HCT116 (cell line): Measurements from ENCODE around the gene KMT2C. TPM values are rescaled to one million over a fixed set of nuclear protein-coding genes. Genes with fewer than 3 reads are reported as not detected.

ENCODE experiments used
- ATAC-seq: fragments of 200-7000 bp; cut with Tn5 transposase; 2 replicates; pipeline ENCODE4 v1.9.1; 2020; ENCODE audit warnings: mild to moderate bottlenecking, moderate library complexity
- BruUV-seq: library from RNA; stranded (reverse); fragments of 400-500 nt; replicated peaks from 2 replicates; lab custom pipeline; 2021; lab: Mats Ljungman, UMichigan
- CTCF ChIA-PET: fragments of 300-600 bp; sonication (Branson Sonifier 250); formaldehyde crosslinking; loops from one replicate; lab custom pipeline; 2021; ENCODE audit warnings: antibody characterized with exemption; lab: Charles Lee
- POLR2A ChIA-PET: fragments of 300-600, 350-600 bp; sonication (Branson Sonifier 250); formaldehyde crosslinking; loops from one replicate; lab custom pipeline; 2021; ENCODE audit warnings: antibody characterized with exemption; lab: Charles Lee
- RAD21 ChIA-PET, 2 experiments: fragments of 300-600 bp; sonication (Branson Sonifier 250); formaldehyde crosslinking; loops; one replicate each; lab custom pipeline; 2023; ENCODE audit warnings: low total read pairs in 2 of 2; ENCODE audit not compliant: uncharacterized antibody in 2 of 2, unreplicated experiment in 2 of 2, low non-redundant PET in 1 of 2; lab: Charles Lee
- DNase-seq: peaks from one replicate; pipeline ENCODE4 v3.0.0-alpha.2; 2010; ENCODE audit warnings: low read depth, low spot score
- H2AFZ ChIP-seq: fragments of 200-600 bp; shearing (Covaris generic), sonication (generic); 2 replicates; pipeline ENCODE4 v1.6.1; 2017; ENCODE audit warnings: low read depth, mixed run types, mixed read lengths, antibody characterized with exemption, low read length; ENCODE audit not compliant: poor library complexity, severe bottlenecking
- H3K27ac ChIP-seq: 2 replicates; pipeline ENCODE4 v1.5.1; 2012; ENCODE audit warnings: low read depth, low read length
- H3K27me3 ChIP-seq: fragments of 200-600 bp; sonication (generic); 2 replicates; pipeline ENCODE4 v1.6.1; 2016; ENCODE audit warnings: mixed run types, low read length, mixed read lengths; ENCODE audit not compliant: insufficient read depth
- H3K36me3 ChIP-seq, 2 experiments: fragments of 200-500 bp in 1 of 2; fragments of 200-600 bp in 1 of 2; sonication (Bioruptor generic) in 1 of 2; sonication (generic) in 1 of 2; 2 replicates each; pipeline versions ENCODE4 v1.5.1 to v1.6.1; 2014 to 2016; ENCODE audit warnings: low read length in 2 of 2, inconsistent platforms in 1 of 2, mixed read lengths in 1 of 2, mixed run types in 1 of 2; ENCODE audit not compliant: insufficient read depth in 2 of 2, control insufficient read depth in 1 of 2
- H3K4me1 ChIP-seq, 2 experiments: fragments of 200-600 bp in 1 of 2; sonication (generic) in 1 of 2; 2 replicates each; pipeline versions ENCODE4 v1.5.1 to v1.6.1; 2012 to 2017; ENCODE audit warnings: low read length in 2 of 2, inconsistent platforms in 1 of 2, mild to moderate bottlenecking in 1 of 2, mixed read lengths in 1 of 2, mixed run types in 1 of 2, moderate library complexity in 1 of 2; ENCODE audit not compliant: insufficient read depth in 2 of 2, control insufficient read depth in 1 of 2
- H3K4me2 ChIP-seq: fragments of 200-600 bp; sonication (generic); 2 replicates; pipeline ENCODE4 v1.6.1; 2017; ENCODE audit warnings: mixed run types, low read length, mixed read lengths
- H3K4me3 ChIP-seq, 2 experiments: fragments of 200-600 bp in 1 of 2; sonication (generic) in 1 of 2; replicated peaks in 1 of 2; 2 replicates each; pipeline ENCODE4 v1.5.1; 2011 to 2016; ENCODE audit warnings: low read length in 2 of 2, control low read depth in 1 of 2, low read depth in 1 of 2, mild to moderate bottlenecking in 1 of 2, mixed read lengths in 1 of 2, mixed run types in 1 of 2
- H3K79me2 ChIP-seq: fragments of 200-600 bp; sonication (generic); 2 replicates; pipeline ENCODE4 v1.6.1; 2017; ENCODE audit warnings: mild to moderate bottlenecking, mixed run types, low read length, moderate library complexity, mixed read lengths; ENCODE audit not compliant: insufficient read depth
- H3K9ac ChIP-seq: fragments of 200-600 bp; sonication (generic); 2 replicates; pipeline ENCODE4 v1.6.1; 2016; ENCODE audit warnings: low read length, mixed read lengths
- H3K9me2 ChIP-seq: fragments of 200-600 bp; sonication (generic), shearing (Covaris generic); 2 replicates; pipeline ENCODE4 v1.6.1; 2017; ENCODE audit warnings: mixed run types, mild to moderate bottlenecking, moderate library complexity; ENCODE audit not compliant: insufficient read depth
- H3K9me3 ChIP-seq, 2 experiments: fragments of 200-500 bp in 1 of 2; fragments of 200-600 bp in 1 of 2; sonication (Bioruptor generic) in 1 of 2; sonication (generic) in 1 of 2; 2 replicates each; pipeline ENCODE4 v1.6.1; 2014 to 2017; ENCODE audit warnings: low read length in 2 of 2, mixed read lengths in 2 of 2, inconsistent platforms in 1 of 2, low read depth in 1 of 2, mild to moderate bottlenecking in 1 of 2, mixed run types in 1 of 2, moderate library complexity in 1 of 2; ENCODE audit not compliant: control insufficient read depth in 1 of 2, insufficient read depth in 1 of 2
- H4K20me1 ChIP-seq: fragments of 200-600 bp; sonication (generic), shearing (Covaris generic); 2 replicates; pipeline ENCODE4 v1.6.1; 2017; ENCODE audit warnings: mixed run types, mild to moderate bottlenecking, moderate library complexity; ENCODE audit not compliant: insufficient read depth
- CBX3 ChIP-seq: IDR thresholded peaks from 2 replicates; pipeline ENCODE4 v1.6.1; 2012; ENCODE audit warnings: low read depth
- CEBPB ChIP-seq: IDR thresholded peaks from 2 replicates; pipeline ENCODE4 v1.6.1; 2012; ENCODE audit warnings: low read depth
- CTCF ChIP-seq, 3 experiments: fragments of 200-600 bp in 1 of 3; sonication (generic) in 1 of 3; IDR thresholded peaks in 2 of 3; conservative IDR thresholded peaks in 1 of 3; 2 replicates each; pipeline ENCODE4 v1.5.1; 2012 to 2017; ENCODE audit warnings: low read depth in 2 of 3, low read length in 2 of 3, antibody characterized with exemption in 1 of 3, borderline replicate concordance in 1 of 3, control low read depth in 1 of 3, mild to moderate bottlenecking in 1 of 3, mixed read lengths in 1 of 3, mixed run types in 1 of 3, moderate library complexity in 1 of 3; ENCODE audit not compliant: insufficient read depth in 1 of 3
- EGR1 ChIP-seq: IDR thresholded peaks from 2 replicates; pipeline ENCODE4 v1.6.1; 2012; ENCODE audit warnings: low read depth
- ELF1 ChIP-seq: IDR thresholded peaks from 2 replicates; pipeline ENCODE4 v1.6.1; 2012; ENCODE audit warnings: low read depth, borderline replicate concordance
- EZH2phosphoT487 ChIP-seq: fragments of 200-600 bp; IDR thresholded peaks from 2 replicates; pipeline ENCODE4 v1.6.1; 2018; ENCODE audit warnings: antibody characterized with exemption, borderline replicate concordance
- JUND ChIP-seq: IDR thresholded peaks from 2 replicates; pipeline ENCODE4 v1.6.1; 2012
- POLR2A ChIP-seq: IDR thresholded peaks from 2 replicates; pipeline ENCODE4 v1.7.0; 2011; ENCODE audit warnings: borderline replicate concordance; ENCODE audit not compliant: insufficient read depth, insufficient read length; ENCODE audit errors: extremely low read depth
- POLR2AphosphoS5 ChIP-seq: IDR thresholded peaks from 2 replicates; pipeline ENCODE4 v1.6.1; 2011; ENCODE audit warnings: mild to moderate bottlenecking, low read depth, low read length, moderate library complexity
- RAD21 ChIP-seq: IDR thresholded peaks from 2 replicates; pipeline ENCODE4 v1.6.1; 2012; ENCODE audit warnings: low read depth, mild to moderate bottlenecking
- REST ChIP-seq: IDR thresholded peaks from 2 replicates; pipeline ENCODE4 v1.6.1; 2012; ENCODE audit warnings: low read depth
- SIN3A ChIP-seq: IDR thresholded peaks from 2 replicates; pipeline ENCODE4 v1.6.1; 2012; ENCODE audit warnings: low read depth
- SRF ChIP-seq: IDR thresholded peaks from 2 replicates; pipeline ENCODE4 v1.6.1; 2012; ENCODE audit warnings: low read depth
- TCF7L2 ChIP-seq: IDR thresholded peaks from 2 replicates; pipeline ENCODE4 v1.7.0; 2011; ENCODE audit warnings: borderline replicate concordance, inconsistent platforms; ENCODE audit not compliant: insufficient read depth, insufficient read length; ENCODE audit errors: extremely low read depth
- ZBTB33 ChIP-seq: IDR thresholded peaks from 2 replicates; pipeline ENCODE4 v1.6.1; 2011; ENCODE audit warnings: mild to moderate bottlenecking, low read length, moderate library complexity; ENCODE audit not compliant: insufficient replicate concordance; ENCODE audit errors: extremely low read depth
- ZFX ChIP-seq: fragments of 450-650 bp; IDR thresholded peaks from 2 replicates; pipeline ENCODE4 v1.6.1; 2017
- ZNF274 ChIP-seq: fragments of 200-500 bp; sonication (Bioruptor generic); IDR thresholded peaks from 2 replicates; pipeline ENCODE4 v1.6.1; 2014; ENCODE audit warnings: mild to moderate bottlenecking, low read depth, low read length, inconsistent platforms
- intact Hi-C: fragments of 100-400 bp; cut with micrococcal nuclease; formaldehyde crosslinking; loops from 2 replicates; pipeline ENCODE4 v1.10.0; 2022
- total RNA-seq: library from RNA; stranded (reverse); gene quantifications from one replicate; pipeline ENCODE4 v1.2.1, GENCODE V29; 2021; ENCODE audit not compliant: unreplicated experiment

Gene KMT2C
- total RNA-seq, 1 experiment from 2014 or later: 22.9 TPM

- H3K79me2 ChIP-seq: peaks cover 15% of the 10 kb centered on the region
- CTCF ChIA-PET: no interaction called here
- H3K4me1 ChIP-seq: no peaks in the 10 kb centered on the region
- POLR2A ChIA-PET: no interaction called here
- RAD21 ChIA-PET: no interaction called here
- intact Hi-C loops: no loop called here
- H3K4me2 ChIP-seq: no peak overlapping the region
- no peaks in the 10 kb centered on the region for H3K9me3 ChIP-seq
- H2AFZ ChIP-seq: no peak overlapping the region
- ATAC-seq (no peak), DNase-seq (no peak)
- H3K36me3 ChIP-seq: no peaks in the 10 kb centered on the region
- H3K9ac ChIP-seq: no peak overlapping the region
- H4K20me1 ChIP-seq: peaks cover 5% of the 10 kb centered on the region; the same call in 1 of the 2 replicates
- no peaks in the 10 kb centered on the region for H3K9me2 ChIP-seq
- H3K4me3 ChIP-seq: no peak overlapping the region
- no peak for TF ChIP-seq POLR2A
- TF ChIP-seq CTCF (IDR thresholded peaks at IDR 0.05 in 2 of 3, conservative IDR thresholded peaks at IDR 0.05 in 1 of 3; ENCODE audit: borderline replicate concordance in 1 of 3, insufficient read depth in 1 of 3, low read depth in 2 of 3, low read length in 2 of 3): no peak
- TF ChIP-seq JUND: no peak
- TF ChIP-seq TCF7L2: no peak
- no peak for TF ChIP-seq CEBPB
- TF ChIP-seq ZFX: no peak
- no peak for TF ChIP-seq EGR1
- no peak for TF ChIP-seq CBX3
- no peak for TF ChIP-seq POLR2AphosphoS5
- no peak for TF ChIP-seq REST
- TF ChIP-seq EZH2phosphoT487: no peak
- TF ChIP-seq RAD21: no peak
- no peak for TF ChIP-seq ELF1
- TF ChIP-seq SIN3A: no peak
- no peak for TF ChIP-seq ZNF274
- no peak for TF ChIP-seq ZBTB33
- no peak for TF ChIP-seq SRF
- no peak overlapping the region for H3K27ac ChIP-seq
- H3K27me3 ChIP-seq: no peaks in the 10 kb centered on the region
- BruUV-seq: no TSS peak
Measured at GRCh38 chr7:152333134-152333533, 102.7 kb downstream of the KMT2C start.
